Cardiac muscle cell (in vitro differentiated cells and primary cell): ENCODE data around the gene VCAM1. TPM values are rescaled to one million over a fixed set of nuclear protein-coding genes. Genes with fewer than 3 reads are reported as not detected.

Experiments
- DNase-seq, 2 donors: peaks; one replicate each; pipeline versions ENCODE4 v3.0.0 to v3.0.0-alpha.2; 2010 to 2017; ENCODE audit warnings: low read depth in 1 of 2, low spot score in 1 of 2
- H3K27ac ChIP-seq: fragments of 200-600 bp; sonication (generic); 2 replicates; pipeline ENCODE4 v1.5.1; 2016
- H3K27me3 ChIP-seq: fragments of 200-600 bp; sonication (generic); 2 replicates; pipeline ENCODE4 v1.6.0; 2016; ENCODE audit warnings: control low read depth
- H3K36me3 ChIP-seq: fragments of 200-600 bp; sonication (generic); 2 replicates; pipeline ENCODE4 v1.5.1; 2016; ENCODE audit warnings: control low read depth
- H3K4me1 ChIP-seq: fragments of 200-600 bp; sonication (generic); 2 replicates; pipeline ENCODE4 v1.8.1; 2017; ENCODE audit warnings: low read depth, mild to moderate bottlenecking, mixed run types
- H3K4me3 ChIP-seq: fragments of 200-600 bp; sonication (generic); 2 replicates; pipeline ENCODE4 v1.5.1; 2016; ENCODE audit warnings: mild to moderate bottlenecking
- H3K9me3 ChIP-seq: fragments of 200-600 bp; sonication (generic); 2 replicates; pipeline ENCODE4 v1.5.1; 2017; ENCODE audit warnings: low read depth, mild to moderate bottlenecking, control low read depth
- CTCF ChIP-seq: IDR thresholded peaks from 2 replicates; pipeline ENCODE4 v1.5.1; 2012; ENCODE audit warnings: low read depth, mild to moderate bottlenecking, low read length
- polyA plus RNA-seq: library from polyadenylated mRNA; unstranded; fragments of >200 nt; fragmentation: Nextera tagmentation; extraction: Ambion mirVana; gene quantifications from 2 replicates; pipeline ENCODE4 v1.2.1, GENCODE V29; 2016
- total RNA-seq: library from RNA; depleted of rRNA; stranded (reverse); fragments of >200 nt; gene quantifications from 2 replicates; pipeline ENCODE4 v1.2.3, GENCODE V29; 2016

Gene VCAM1
- total and polyA plus RNA-seq, 2 experiments from 2014 or later = 443 to 718 TPM

GRCh38 chr1:100736324-100736723 is 16.8 kb downstream of the VCAM1 start:
- TF ChIP-seq CTCF = no peak
- H3K9me3 ChIP-seq = no peaks in the 10 kb centered on the region
- H3K4me3 ChIP-seq = no peak overlapping the region
- DNase-seq = peak in 1 of 2 donors; percentile 81
- H3K27ac ChIP-seq = peak overlapping the region; percentile 74
- H3K27me3 ChIP-seq = no peaks in the 10 kb centered on the region
- H3K36me3 ChIP-seq = peaks cover 67% of the 10 kb centered on the region
- H3K4me1 ChIP-seq = peaks cover 34% of the 10 kb centered on the region

- Histone ChIP-seq H3K4me1 (peaks cover 34% of the 10 kb centered on the region), H3K4me3 (no peak overlapping the region), H3K27me3 (no peaks in the 10 kb centered on the region), H3K36me3 (peaks cover 63% of the 10 kb centered on the region), H3K27ac (peak overlapping the region; percentile 74), H3K9me3 (no peaks in the 10 kb centered on the region)
- peak in 1 of 2 donors; percentile 43 for DNase-seq
- TF ChIP-seq CTCF = no peak
These were observed 17.2 kb downstream of the VCAM1 start for GRCh38 chr1:100736746-100737145.

GRCh38 chr1:100746542-100746932 is 27.0 kb downstream of the VCAM1 start:
- no peak for DNase-seq
- Histone ChIP-seq H3K27me3 (no peaks in the 10 kb centered on the region), H3K27ac (no peak overlapping the region), H3K4me3 (no peak overlapping the region), H3K4me1 (peaks cover 2% of the 10 kb centered on the region), H3K36me3 (no peaks in the 10 kb centered on the region), H3K9me3 (no peaks in the 10 kb centered on the region)
- TF ChIP-seq CTCF = no peak

- Histone ChIP-seq H3K27me3 (no peaks in the 10 kb centered on the region), H3K36me3 (no peaks in the 10 kb centered on the region), H3K4me3 (no peak overlapping the region), H3K4me1 (peaks cover 2% of the 10 kb centered on the region), H3K27ac (no peak overlapping the region), H3K9me3 (no peaks in the 10 kb centered on the region)
- DNase-seq = no peak
- no peak for TF ChIP-seq CTCF
These were observed 28.2 kb downstream of the VCAM1 start for GRCh38 chr1:100747771-100748170.

GRCh38 chr1:100750005-100750885 is 30.7 kb downstream of the VCAM1 start:
- DNase-seq = no peak
- TF ChIP-seq CTCF = no peak

More at GRCh38 chr1:100750005-100750885, 30.7 kb downstream of the VCAM1 start:
- no peak overlapping the region for H3K4me3 ChIP-seq
- H3K27me3 ChIP-seq = no peaks in the 10 kb centered on the region
- H3K9me3 ChIP-seq = no peaks in the 10 kb centered on the region
- H3K36me3 ChIP-seq = no peaks in the 10 kb centered on the region
- H3K4me1 ChIP-seq = peaks cover 15% of the 10 kb centered on the region
- H3K27ac ChIP-seq = no peak overlapping the region
